H9 (cell line): ENCODE measurements around the gene AFDN. TPM values are rescaled to one million over a fixed set of nuclear protein-coding genes. Genes with fewer than 3 reads are reported as not detected.
A peak's percentile ranks its signal among the peaks of the same experiment; 100 is the strongest.

Experiments used
- DNase-seq: peaks from one replicate; pipeline ENCODE4 v3.0.0-alpha.2; 2017
- H2AFZ ChIP-seq: one replicate; pipeline ENCODE4 v1.6.1; 2013; ENCODE audit warnings: mild to moderate bottlenecking, low read length, control low read depth, moderate library complexity
- H2AK5ac ChIP-seq: 2 replicates; pipeline ENCODE4 v1.6.1; 2013; ENCODE audit warnings: low read length, control low read depth, mixed read lengths; ENCODE audit not compliant: insufficient read length
- H2BK120ac ChIP-seq: one replicate; pipeline ENCODE4 v1.6.1; 2013; ENCODE audit warnings: low read depth, mild to moderate bottlenecking, low read length, control low read depth, inconsistent platforms; ENCODE audit not compliant: poor library complexity, severe bottlenecking
- H2BK12ac ChIP-seq: 2 replicates; pipeline ENCODE4 v1.6.1; 2013; ENCODE audit warnings: low read length, control low read depth, mixed read lengths, low read depth; ENCODE audit not compliant: insufficient read length
- H2BK15ac ChIP-seq: 2 replicates; pipeline ENCODE4 v1.6.1; 2013; ENCODE audit warnings: low read depth, low read length, control low read depth
- H2BK20ac ChIP-seq: one replicate; pipeline ENCODE4 v1.6.1; 2013; ENCODE audit warnings: low read depth, mild to moderate bottlenecking, low read length, control low read depth, inconsistent platforms; ENCODE audit not compliant: poor library complexity, severe bottlenecking
- H2BK5ac ChIP-seq: 2 replicates; pipeline ENCODE4 v1.6.1; 2013; ENCODE audit warnings: low read length, control low read depth, mixed read lengths; ENCODE audit not compliant: insufficient read length
- H3K14ac ChIP-seq: 2 replicates; pipeline ENCODE4 v1.6.1; 2013; ENCODE audit warnings: low read length, control low read depth; ENCODE audit not compliant: insufficient read depth
- H3K18ac ChIP-seq: 2 replicates; pipeline ENCODE4 v1.6.1; 2013; ENCODE audit warnings: low read depth, mild to moderate bottlenecking, mixed read lengths, low read length, control low read depth; ENCODE audit not compliant: insufficient read length
- H3K23ac ChIP-seq: 2 replicates; pipeline ENCODE4 v1.6.1; 2013; ENCODE audit warnings: low read length, control low read depth, mixed read lengths, low read depth; ENCODE audit not compliant: insufficient read length
- H3K23me2 ChIP-seq: 2 replicates; pipeline ENCODE4 v1.6.1; 2013; ENCODE audit warnings: low read depth, mild to moderate bottlenecking, mixed read lengths, low read length, control low read depth; ENCODE audit not compliant: insufficient read length, poor library complexity, severe bottlenecking
- H3K27ac ChIP-seq: 2 replicates; pipeline ENCODE4 v1.5.1; 2013; ENCODE audit warnings: low read length, control low read depth, mixed read lengths, low read depth; ENCODE audit not compliant: insufficient read length
- H3K27me3 ChIP-seq: 2 replicates; pipeline ENCODE4 v1.6.1; 2013; ENCODE audit warnings: low read length, control low read depth, inconsistent platforms; ENCODE audit not compliant: insufficient read depth
- H3K4ac ChIP-seq: 2 replicates; pipeline ENCODE4 v1.6.1; 2013; ENCODE audit warnings: low read depth, mild to moderate bottlenecking, control low read depth, inconsistent platforms, low read length, moderate library complexity
- H3K4me1 ChIP-seq: 2 replicates; pipeline ENCODE4 v1.6.1; 2013; ENCODE audit warnings: low read length, control low read depth, inconsistent platforms; ENCODE audit not compliant: insufficient read depth
- H3K4me2 ChIP-seq: 2 replicates; pipeline ENCODE4 v1.6.1; 2013; ENCODE audit warnings: low read length, control low read depth, mixed read lengths; ENCODE audit not compliant: insufficient read length, insufficient read depth
- H3K56ac ChIP-seq: 2 replicates; pipeline ENCODE4 v1.6.1; 2013; ENCODE audit warnings: low read depth, mild to moderate bottlenecking, mixed read lengths, low read length, control low read depth; ENCODE audit not compliant: insufficient read length
- H3K79me1 ChIP-seq: 2 replicates; pipeline ENCODE4 v1.6.1; 2013; ENCODE audit warnings: low read depth, mild to moderate bottlenecking, moderate library complexity, low read length, control low read depth, inconsistent platforms; ENCODE audit not compliant: insufficient read depth, poor library complexity, severe bottlenecking
- H3K79me2 ChIP-seq: 2 replicates; pipeline ENCODE4 v1.6.1; 2013; ENCODE audit warnings: low read length, control low read depth, inconsistent platforms; ENCODE audit not compliant: insufficient read depth
- H3K9ac ChIP-seq: 2 replicates; pipeline ENCODE4 v1.6.1; 2013; ENCODE audit warnings: low read length, control low read depth, mixed read lengths; ENCODE audit not compliant: insufficient read length; ENCODE audit errors: extremely low read depth
- H3K9me3 ChIP-seq: one replicate; pipeline ENCODE4 v1.6.1; 2013; ENCODE audit warnings: low read depth, low read length, inconsistent platforms; ENCODE audit not compliant: control insufficient read depth
- H3T11ph ChIP-seq: one replicate; pipeline ENCODE4 v1.6.1; 2013; ENCODE audit warnings: mild to moderate bottlenecking, low read length, control low read depth, inconsistent platforms
- H4K20me1 ChIP-seq: one replicate; pipeline ENCODE4 v1.6.1; 2013; ENCODE audit not compliant: control insufficient read depth, insufficient read length, insufficient read depth
- H4K5ac ChIP-seq: 2 replicates; pipeline ENCODE4 v1.6.1; 2013; ENCODE audit warnings: low read depth, mild to moderate bottlenecking, mixed read lengths, low read length, control low read depth; ENCODE audit not compliant: insufficient read length
- H4K8ac ChIP-seq: replicated peaks from 2 replicates; pipeline ENCODE4 v1.6.1; 2013; ENCODE audit warnings: low read length, control low read depth, mixed read lengths, low read depth; ENCODE audit not compliant: insufficient read length
- H4K91ac ChIP-seq: 2 replicates; pipeline ENCODE4 v1.6.1; 2013; ENCODE audit warnings: low read depth, mild to moderate bottlenecking, moderate library complexity, mixed read lengths, low read length, control low read depth; ENCODE audit not compliant: insufficient read length
- H3K27ac Mint-ChIP-seq, 3 experiments: 2 replicates in 2 of 3; 3 replicates in 1 of 3; pipeline ENCODE4 v1.8.0; 2020 to 2021; ENCODE audit warnings: mixed read lengths in 3 of 3, mild to moderate bottlenecking in 1 of 3, moderate library complexity in 1 of 3
- H3K27me3 Mint-ChIP-seq: 2 replicates; pipeline ENCODE4 v1.8.0; 2021; ENCODE audit warnings: low read depth, mild to moderate bottlenecking, moderate library complexity, mixed read lengths
- H3K36me3 Mint-ChIP-seq, 3 experiments: 2 replicates in 2 of 3; 3 replicates in 1 of 3; pipeline ENCODE4 v1.8.0; 2020 to 2021; ENCODE audit warnings: low read depth in 3 of 3, mixed read lengths in 3 of 3; ENCODE audit not compliant: insufficient read depth in 1 of 3
- H3K4me1 Mint-ChIP-seq, 2 experiments: 2 replicates each; pipeline ENCODE4 v1.8.0; 2020; ENCODE audit warnings: mixed read lengths in 2 of 2
- H3K4me3 Mint-ChIP-seq, 2 experiments: 2 replicates in 1 of 2; 3 replicates in 1 of 2; pipeline ENCODE4 v1.8.0; 2020 to 2021; ENCODE audit warnings: mild to moderate bottlenecking in 2 of 2, mixed read lengths in 2 of 2, moderate library complexity in 1 of 2
- H3K9me3 Mint-ChIP-seq, 2 experiments: 2 replicates in 1 of 2; 3 replicates in 1 of 2; pipeline ENCODE4 v1.8.0; 2020; ENCODE audit warnings: mild to moderate bottlenecking in 2 of 2, mixed read lengths in 2 of 2, moderate library complexity in 1 of 2
- CTCF ChIP-seq: fragments of 200-600 bp; sonication (generic); conservative IDR thresholded peaks from 3 replicates; pipeline ENCODE4 v1.8.0; 2021; ENCODE audit warnings: antibody characterized with exemption, mild to moderate bottlenecking
- WGBS: extraction: QIAGEN DNeasy Blood & Tissue Kit; methylation state at CpG from one replicate; pipeline ENCODE4 v1.1.7; 2013; ENCODE audit warnings: missing lambda C conversion rate, low lambda C conversion rate, mixed read lengths; ENCODE audit not compliant: insufficient read length; ENCODE audit errors: extremely low coverage; 5-methylcytosine and 5-hydroxymethylcytosine counted together
- total RNA-seq: library from RNA; stranded (reverse); gene quantifications from 2 replicates; pipeline ENCODE4 v1.2.1, GENCODE V29; 2021

Gene AFDN
- total RNA-seq, 1 experiment from 2014 or later: 157 TPM

GRCh38 chr6:167927246-167927645 lies 100.5 kb downstream of the AFDN start:
- H3K9me3 Mint-ChIP-seq: no peaks in the 10 kb centered on the region
- no peaks in the 10 kb centered on the region for H3K79me2 ChIP-seq
- no peak overlapping the region for H3K14ac ChIP-seq
- H4K20me1 ChIP-seq: no peaks in the 10 kb centered on the region
- no peak overlapping the region for H3K18ac ChIP-seq
- TF ChIP-seq CTCF: no peak
- no peak overlapping the region for H3K9ac ChIP-seq
- H3K27ac Mint-ChIP-seq: peak overlapping the region in 1 of 3 experiments; percentile 12; a peak in 2 of 7 replicates
- no peak overlapping the region for H4K91ac ChIP-seq
- H3T11ph ChIP-seq: no peak overlapping the region
- H3K27me3 Mint-ChIP-seq: no peaks in the 10 kb centered on the region
- H3K56ac ChIP-seq: no peak overlapping the region
- no CpG with 5 or more reads among the region's 6 CpGs for WGBS
- H2BK12ac ChIP-seq: no peak overlapping the region
- H3K4me1 Mint-ChIP-seq: no peaks in the 10 kb centered on the region
- H3K4me3 Mint-ChIP-seq: no peak overlapping the region
- H2BK120ac ChIP-seq: no peak overlapping the region
- no peaks in the 10 kb centered on the region for H3K27me3 ChIP-seq
- no peak overlapping the region for H2BK15ac ChIP-seq
- H4K5ac ChIP-seq: no peak overlapping the region
- H3K27ac ChIP-seq: no peak overlapping the region
- H3K23ac ChIP-seq: no peak overlapping the region
- no peak overlapping the region for H3K4me2 ChIP-seq
- no peak overlapping the region for H2BK5ac ChIP-seq
- no peak overlapping the region for H2AK5ac ChIP-seq
- no peaks in the 10 kb centered on the region for H3K9me3 ChIP-seq
- H4K8ac ChIP-seq: no peak overlapping the region
- peaks cover 2% of the 10 kb centered on the region for H3K79me1 ChIP-seq
- no peak overlapping the region for H3K4ac ChIP-seq
- no peak overlapping the region for H2BK20ac ChIP-seq
- no peak for DNase-seq
- H2AFZ ChIP-seq: no peak overlapping the region
- H3K4me1 ChIP-seq: no peaks in the 10 kb centered on the region
- peaks cover 9 to 80% (median 72%) of the 10 kb centered on the region in 3 experiments for H3K36me3 Mint-ChIP-seq
- H3K23me2 ChIP-seq: no peaks in the 10 kb centered on the region
